ENCODE results near the gene PMS1.

GRCh38 chr2:189794310-189794709 is 10.1 kb downstream of the PMS1 start:
- no peak for TF ChIP-seq CTCF (IDR thresholded peaks at IDR 0.05; ENCODE audit: poor library complexity, severe bottlenecking)
- TF ChIP-seq EZH2 (IDR thresholded peaks at IDR 0.05; ENCODE audit: borderline replicate concordance, insufficient read depth, low read length, poor library complexity, severe bottlenecking) = no peak
- no peak for TF ChIP-seq RAD21 (conservative IDR thresholded peaks at IDR 0.05)
- no peak for TF ChIP-seq POLR2AphosphoS5 (IDR thresholded peaks at IDR 0.05)
- no peak for TF ChIP-seq REST (IDR thresholded peaks at IDR 0.05; ENCODE audit: borderline replicate concordance)
- TF ChIP-seq TAF1 (IDR thresholded peaks at IDR 0.05; ENCODE audit: low read depth) = no peak
